ENCODE results near the gene CRELD2.

The CRELD2 gene

GRCh38 chr22:49946612-49947295 lies 28.3 kb downstream of the CRELD2 start:
- Histone ChIP-seq H3K9me3 (replicated peaks; ENCODE audit: insufficient read depth, low read length) (no peaks in the 10 kb centered on the region), H3F3A (ENCODE audit: insufficient read depth, low read length) (no peaks in the 10 kb centered on the region), H3K9me2 (replicated peaks; ENCODE audit: insufficient read depth, low read length) (no peaks in the 10 kb centered on the region), H2AFZ (ENCODE audit: low read length) (no peak overlapping the region), H3K36me3 (replicated peaks; ENCODE audit: insufficient read depth, low read length) (no peaks in the 10 kb centered on the region), H3K4me3 (ENCODE audit: low read length) (no peak overlapping the region), H3K9ac (ENCODE audit: low read length) (no peak overlapping the region), H3K27me3 (replicated peaks; ENCODE audit: insufficient read depth, low read length) (peaks cover 34% of the 10 kb centered on the region), H4K20me1 (ENCODE audit: insufficient read depth, low read length) (no peaks in the 10 kb centered on the region), H3K4me2 (ENCODE audit: low read depth, low read length) (no peak overlapping the region), H3K79me2 (ENCODE audit: low read length) (no peaks in the 10 kb centered on the region), H3K27ac (ENCODE audit: low read length) (no peak overlapping the region), H3K4me1 (ENCODE audit: low read length) (no peaks in the 10 kb centered on the region)
- no peak for DNase-seq
- TF ChIP-seq, protein P1, sequence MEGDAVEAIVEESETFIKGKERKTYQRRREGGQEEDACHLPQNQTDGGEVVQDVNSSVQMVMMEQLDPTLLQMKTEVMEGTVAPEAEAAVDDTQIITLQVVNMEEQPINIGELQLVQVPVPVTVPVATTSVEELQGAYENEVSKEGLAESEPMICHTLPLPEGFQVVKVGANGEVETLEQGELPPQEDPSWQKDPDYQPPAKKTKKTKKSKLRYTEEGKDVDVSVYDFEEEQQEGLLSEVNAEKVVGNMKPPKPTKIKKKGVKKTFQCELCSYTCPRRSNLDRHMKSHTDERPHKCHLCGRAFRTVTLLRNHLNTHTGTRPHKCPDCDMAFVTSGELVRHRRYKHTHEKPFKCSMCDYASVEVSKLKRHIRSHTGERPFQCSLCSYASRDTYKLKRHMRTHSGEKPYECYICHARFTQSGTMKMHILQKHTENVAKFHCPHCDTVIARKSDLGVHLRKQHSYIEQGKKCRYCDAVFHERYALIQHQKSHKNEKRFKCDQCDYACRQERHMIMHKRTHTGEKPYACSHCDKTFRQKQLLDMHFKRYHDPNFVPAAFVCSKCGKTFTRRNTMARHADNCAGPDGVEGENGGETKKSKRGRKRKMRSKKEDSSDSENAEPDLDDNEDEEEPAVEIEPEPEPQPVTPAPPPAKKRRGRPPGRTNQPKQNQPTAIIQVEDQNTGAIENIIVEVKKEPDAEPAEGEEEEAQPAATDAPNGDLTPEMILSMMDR (IDR thresholded peaks at IDR 0.05; ENCODE audit: low read length) = no peak
- TF ChIP-seq EZH2phosphoT487 (IDR thresholded peaks at IDR 0.05; ENCODE audit: low read length) (no peak), EZH2 (optimal IDR thresholded peaks at IDR 0.05; ENCODE audit: low read depth, low read length) (no peak)

- Histone ChIP-seq H3F3A (ENCODE audit: insufficient read depth, low read length) (no peaks in the 10 kb centered on the region), H3K4me3 (ENCODE audit: low read length) (no peak overlapping the region), H4K20me1 (ENCODE audit: insufficient read depth, low read length) (no peaks in the 10 kb centered on the region), H3K36me3 (replicated peaks; ENCODE audit: insufficient read depth, low read length) (no peaks in the 10 kb centered on the region), H3K4me2 (ENCODE audit: low read depth, low read length) (no peak overlapping the region), H3K27me3 (replicated peaks; ENCODE audit: insufficient read depth, low read length) (peaks cover 34% of the 10 kb centered on the region), H3K9ac (ENCODE audit: low read length) (no peak overlapping the region), H3K9me3 (replicated peaks; ENCODE audit: insufficient read depth, low read length) (no peaks in the 10 kb centered on the region), H3K27ac (ENCODE audit: low read length) (no peak overlapping the region), H3K4me1 (ENCODE audit: low read length) (no peaks in the 10 kb centered on the region), H2AFZ (ENCODE audit: low read length) (no peak overlapping the region), H3K79me2 (ENCODE audit: low read length) (no peaks in the 10 kb centered on the region), H3K9me2 (replicated peaks; ENCODE audit: insufficient read depth, low read length) (no peaks in the 10 kb centered on the region)
- TF ChIP-seq, protein P1 (IDR thresholded peaks at IDR 0.05; ENCODE audit: low read length) = no peak
- no peak for TF ChIP-seq EZH2 (optimal IDR thresholded peaks at IDR 0.05; ENCODE audit: low read depth, low read length)
- TF ChIP-seq EZH2phosphoT487 (IDR thresholded peaks at IDR 0.05; ENCODE audit: low read length) = no peak
- no peak for DNase-seq
These were observed 28.8 kb downstream of the CRELD2 start for GRCh38 chr22:49947296-49947622.

- Histone ChIP-seq H3F3A (ENCODE audit: insufficient read depth, low read length) (no peaks in the 10 kb centered on the region), H3K9me2 (replicated peaks; ENCODE audit: insufficient read depth, low read length) (no peaks in the 10 kb centered on the region), H3K27me3 (replicated peaks; ENCODE audit: insufficient read depth, low read length) (peaks cover 34% of the 10 kb centered on the region), H3K79me2 (ENCODE audit: low read length) (no peaks in the 10 kb centered on the region), H2AFZ (ENCODE audit: low read length) (no peak overlapping the region), H3K4me1 (ENCODE audit: low read length) (no peaks in the 10 kb centered on the region), H4K20me1 (ENCODE audit: insufficient read depth, low read length) (no peaks in the 10 kb centered on the region), H3K27ac (ENCODE audit: low read length) (no peak overlapping the region), H3K36me3 (replicated peaks; ENCODE audit: insufficient read depth, low read length) (no peaks in the 10 kb centered on the region), H3K9ac (ENCODE audit: low read length) (no peak overlapping the region), H3K4me3 (ENCODE audit: low read length) (no peak overlapping the region), H3K4me2 (ENCODE audit: low read depth, low read length) (no peak overlapping the region), H3K9me3 (replicated peaks; ENCODE audit: insufficient read depth, low read length) (no peaks in the 10 kb centered on the region)
- TF ChIP-seq, protein P1 (IDR thresholded peaks at IDR 0.05; ENCODE audit: low read length) = no peak
- TF ChIP-seq EZH2phosphoT487 (IDR thresholded peaks at IDR 0.05; ENCODE audit: low read length) (no peak), EZH2 (optimal IDR thresholded peaks at IDR 0.05; ENCODE audit: low read depth, low read length) (no peak)
- DNase-seq = no peak
These were observed 29.9 kb downstream of the CRELD2 start for GRCh38 chr22:49948116-49948957.

All from MM.1S (cell line).